HUES48 (cell line): Measurements from ENCODE around the gene ACVR1B.

Experiments
- H3K27ac ChIP-seq: one replicate; pipeline ENCODE4 v1.7.0; 2013; ENCODE audit warnings: low read depth, low read length, inconsistent platforms
- H3K27me3 ChIP-seq: 2 replicates; pipeline ENCODE4 v1.6.1; 2013; ENCODE audit warnings: mild to moderate bottlenecking, low read length; ENCODE audit not compliant: control insufficient read depth, insufficient read depth
- H3K36me3 ChIP-seq: 2 replicates; pipeline ENCODE4 v1.6.1; 2013; ENCODE audit warnings: low read length; ENCODE audit not compliant: control insufficient read depth, insufficient read depth
- H3K4me1 ChIP-seq: 2 replicates; pipeline ENCODE4 v1.6.1; 2013; ENCODE audit warnings: mild to moderate bottlenecking, low read length; ENCODE audit not compliant: control insufficient read depth, insufficient read depth
- H3K4me3 ChIP-seq: 2 replicates; pipeline ENCODE4 v1.5.1; 2013; ENCODE audit warnings: mild to moderate bottlenecking, low read depth, low read length
- H3K9ac ChIP-seq: 2 replicates; pipeline ENCODE4 v1.6.1; 2013; ENCODE audit warnings: mild to moderate bottlenecking, low read depth, low read length, moderate library complexity
- H3K9me3 ChIP-seq: 2 replicates; pipeline ENCODE4 v1.6.1; 2013; ENCODE audit warnings: low read length; ENCODE audit not compliant: control insufficient read depth, insufficient read depth

Gene ACVR1B

DNA sequence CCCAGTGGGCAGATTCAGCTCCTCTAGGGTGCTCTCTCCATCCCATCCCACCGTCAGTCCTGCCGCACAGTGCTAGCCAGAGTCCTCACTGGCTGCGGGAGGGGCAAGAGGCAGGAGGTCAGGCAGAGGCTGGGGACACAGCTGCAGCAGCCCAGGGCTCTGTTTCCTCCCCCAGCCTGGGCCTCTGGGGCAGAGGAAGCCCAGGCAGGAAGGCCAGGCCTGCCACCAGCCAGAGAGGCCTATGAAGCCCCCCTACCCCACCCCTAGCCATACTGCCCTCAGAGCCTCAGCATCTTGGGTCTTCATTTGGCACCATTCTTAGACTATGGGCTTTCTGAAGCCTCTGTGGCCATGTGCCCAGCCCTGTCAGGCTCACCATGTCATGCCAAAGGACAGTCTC is 40.8 kb upstream of the ACVR1B start:
- Histone ChIP-seq H3K27me3 (peaks cover 52% of the 10 kb centered on the region), H3K4me1 (0 out of 2 replicates have a peak, but pooled peaks cover 5% of the 10 kb centered on the region), H3K27ac (no peak overlapping the region), H3K36me3 (no peaks in the 10 kb centered on the region), H3K4me3 (no peak overlapping the region), H3K9me3 (no peaks in the 10 kb centered on the region), H3K9ac (no peak overlapping the region)

DNA sequence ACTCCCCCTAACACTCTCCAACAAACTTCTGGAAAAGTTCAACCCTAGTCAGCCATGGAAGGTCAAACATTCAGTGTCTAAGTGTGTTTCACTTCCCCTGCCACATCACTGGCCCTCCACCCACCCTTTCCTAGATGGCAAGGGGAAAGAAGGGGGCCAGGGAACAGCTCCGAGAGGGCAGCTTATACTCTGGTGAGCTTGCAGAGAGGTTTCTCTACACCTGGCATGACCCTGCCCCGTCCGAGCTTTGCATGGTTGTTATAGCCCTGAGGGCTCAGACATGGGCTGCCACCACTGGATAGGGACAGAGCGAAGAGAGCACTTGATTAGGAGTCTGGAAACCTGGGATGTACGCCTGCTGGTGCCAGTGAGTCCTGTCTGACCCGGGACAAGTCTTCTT is 40.2 kb upstream of the ACVR1B start:
- Histone ChIP-seq H3K36me3 (no peaks in the 10 kb centered on the region), H3K27ac (no peak overlapping the region), H3K4me1 (0 out of 2 replicates have a peak, but pooled peaks cover 2% of the 10 kb centered on the region), H3K9ac (no peak overlapping the region), H3K27me3 (peaks cover 46% of the 10 kb centered on the region), H3K4me3 (no peak overlapping the region), H3K9me3 (no peaks in the 10 kb centered on the region)

DNA sequence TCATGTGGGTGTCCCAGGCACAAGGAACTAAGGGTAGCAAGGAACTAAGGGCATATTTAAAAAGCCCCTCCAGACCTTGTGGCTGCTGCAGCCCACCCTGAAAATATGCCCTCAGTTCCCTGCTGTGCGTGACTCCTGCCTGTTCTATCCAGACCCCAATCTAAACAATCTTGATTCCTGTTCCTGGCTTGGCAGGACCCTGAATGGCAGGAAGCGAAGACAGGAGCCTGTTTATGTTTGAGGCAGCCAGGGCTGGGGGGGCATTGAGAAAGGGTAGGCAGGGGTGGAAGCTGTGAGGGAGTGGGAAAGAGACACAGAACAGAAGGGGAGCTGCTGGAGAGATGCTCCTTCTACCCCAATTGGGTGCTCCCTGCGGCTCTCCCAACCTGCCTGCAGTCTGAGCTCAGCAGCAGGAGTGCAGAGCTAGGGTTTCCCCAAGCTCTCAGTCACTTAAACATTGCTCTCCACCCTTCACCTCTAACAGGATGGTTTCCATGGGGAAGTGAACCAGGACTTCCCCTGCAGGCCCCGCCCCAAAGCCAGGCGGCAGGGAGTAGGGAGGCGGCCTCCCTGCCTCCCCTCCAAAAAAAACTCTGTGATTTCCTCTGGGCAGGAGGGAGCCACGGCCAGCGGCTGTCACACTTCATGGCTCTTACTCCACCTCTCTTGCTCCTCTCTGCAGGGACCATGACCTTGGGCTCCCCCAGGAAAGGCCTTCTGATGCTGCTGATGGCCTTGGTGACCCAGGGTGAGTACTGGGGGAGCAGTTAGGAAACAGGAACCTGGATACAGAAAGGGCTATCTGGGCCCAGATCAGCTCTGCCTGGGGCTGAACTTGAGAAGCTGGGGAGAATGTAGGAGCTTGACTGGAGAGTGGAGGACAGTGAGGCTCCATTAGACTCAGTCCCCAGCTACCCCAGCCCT is 39.4 kb upstream of the ACVR1B start:
- no peak overlapping the region for H3K27ac ChIP-seq
- H3K4me3 ChIP-seq, result no peak overlapping the region
- H3K9me3 ChIP-seq, result no peaks in the 10 kb centered on the region
- peaks cover 39% of the 10 kb centered on the region for H3K27me3 ChIP-seq
- H3K9ac ChIP-seq, result no peak overlapping the region
- no peaks in the 10 kb centered on the region for H3K4me1 ChIP-seq
- no peaks in the 10 kb centered on the region for H3K36me3 ChIP-seq

DNA sequence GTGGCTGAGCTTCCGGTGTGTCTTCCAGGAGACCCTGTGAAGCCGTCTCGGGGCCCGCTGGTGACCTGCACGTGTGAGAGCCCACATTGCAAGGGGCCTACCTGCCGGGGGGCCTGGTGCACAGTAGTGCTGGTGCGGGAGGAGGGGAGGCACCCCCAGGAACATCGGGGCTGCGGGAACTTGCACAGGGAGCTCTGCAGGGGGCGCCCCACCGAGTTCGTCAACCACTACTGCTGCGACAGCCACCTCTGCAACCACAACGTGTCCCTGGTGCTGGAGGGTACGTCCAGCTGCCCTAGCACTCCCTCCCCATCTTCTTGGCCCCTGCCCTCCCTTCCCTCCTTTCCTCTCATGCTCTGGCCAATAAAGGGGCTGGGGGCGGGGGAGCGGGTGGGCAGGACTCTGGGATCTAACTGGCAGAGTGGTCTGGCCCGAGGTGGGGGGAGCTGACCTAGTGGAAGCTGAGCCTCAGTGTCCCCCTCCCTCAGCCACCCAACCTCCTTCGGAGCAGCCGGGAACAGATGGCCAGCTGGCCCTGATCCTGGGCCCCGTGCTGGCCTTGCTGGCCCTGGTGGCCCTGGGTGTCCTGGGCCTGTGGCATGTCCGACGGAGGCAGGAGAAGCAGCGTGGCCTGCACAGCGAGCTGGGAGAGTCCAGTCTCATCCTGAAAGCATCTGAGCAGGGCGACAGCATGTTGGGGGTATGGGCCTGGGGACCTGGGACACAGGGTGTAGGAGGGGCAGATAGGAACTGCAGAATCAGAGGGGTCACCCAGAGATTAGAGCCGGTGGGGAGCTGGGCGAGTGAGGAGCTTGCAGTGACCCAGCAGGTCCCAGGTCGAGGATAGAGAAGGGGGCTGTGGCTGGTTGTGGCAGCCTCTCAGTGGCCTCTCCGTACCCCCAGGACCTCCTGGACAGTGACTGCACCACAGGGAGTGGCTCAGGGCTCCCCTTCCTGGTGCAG is 38.1 kb upstream of the ACVR1B start:
- Histone ChIP-seq H3K27ac (no peak overlapping the region), H3K27me3 (peaks cover 26% of the 10 kb centered on the region), H3K9ac (no peak overlapping the region), H3K4me1 (no peaks in the 10 kb centered on the region), H3K9me3 (no peaks in the 10 kb centered on the region), H3K4me3 (no peak overlapping the region), H3K36me3 (no peaks in the 10 kb centered on the region)

DNA sequence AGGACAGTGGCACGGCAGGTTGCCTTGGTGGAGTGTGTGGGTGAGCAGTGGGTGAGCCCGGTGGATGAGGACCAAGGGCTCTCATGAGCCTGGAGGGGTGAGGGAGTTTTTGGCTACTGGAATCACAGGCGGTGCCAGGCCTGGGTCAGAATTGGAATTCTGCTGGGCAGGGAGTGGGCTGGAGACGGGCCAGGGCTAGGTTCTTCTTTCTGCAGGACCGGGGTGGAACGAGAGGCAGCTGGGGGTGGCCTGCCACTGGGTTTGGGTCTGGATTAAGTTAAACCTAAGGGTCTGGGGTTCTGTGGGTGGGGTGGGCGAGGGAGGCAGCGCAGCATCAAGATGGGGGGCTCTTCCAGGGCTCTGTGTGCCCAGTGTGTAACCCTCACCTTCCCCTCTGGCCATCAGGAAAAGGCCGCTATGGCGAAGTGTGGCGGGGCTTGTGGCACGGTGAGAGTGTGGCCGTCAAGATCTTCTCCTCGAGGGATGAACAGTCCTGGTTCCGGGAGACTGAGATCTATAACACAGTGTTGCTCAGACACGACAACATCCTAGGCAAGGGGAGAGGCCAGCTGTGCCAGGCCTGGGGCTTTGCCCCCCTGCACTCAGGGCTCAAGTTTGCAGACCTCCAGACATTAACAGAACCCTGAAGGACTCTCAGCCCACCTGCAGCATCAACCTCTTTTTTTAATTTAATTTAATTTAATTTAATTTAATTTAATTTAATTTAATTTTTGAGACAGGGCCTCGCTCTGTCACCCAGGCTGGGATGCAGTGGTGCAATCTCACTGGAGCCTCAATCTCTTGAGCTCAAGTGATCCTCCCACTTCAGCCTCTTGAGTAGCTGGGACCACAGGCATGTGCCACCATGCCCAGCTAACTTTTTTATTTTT is 37.2 kb upstream of the ACVR1B start:
- no peaks in the 10 kb centered on the region for H3K4me1 ChIP-seq
- peaks cover 16% of the 10 kb centered on the region for H3K27me3 ChIP-seq
- no peak overlapping the region for H3K4me3 ChIP-seq
- H3K9ac ChIP-seq, result no peak overlapping the region
- H3K36me3 ChIP-seq, result no peaks in the 10 kb centered on the region
- H3K9me3 ChIP-seq, result no peaks in the 10 kb centered on the region
- H3K27ac ChIP-seq, result no peak overlapping the region

DNA sequence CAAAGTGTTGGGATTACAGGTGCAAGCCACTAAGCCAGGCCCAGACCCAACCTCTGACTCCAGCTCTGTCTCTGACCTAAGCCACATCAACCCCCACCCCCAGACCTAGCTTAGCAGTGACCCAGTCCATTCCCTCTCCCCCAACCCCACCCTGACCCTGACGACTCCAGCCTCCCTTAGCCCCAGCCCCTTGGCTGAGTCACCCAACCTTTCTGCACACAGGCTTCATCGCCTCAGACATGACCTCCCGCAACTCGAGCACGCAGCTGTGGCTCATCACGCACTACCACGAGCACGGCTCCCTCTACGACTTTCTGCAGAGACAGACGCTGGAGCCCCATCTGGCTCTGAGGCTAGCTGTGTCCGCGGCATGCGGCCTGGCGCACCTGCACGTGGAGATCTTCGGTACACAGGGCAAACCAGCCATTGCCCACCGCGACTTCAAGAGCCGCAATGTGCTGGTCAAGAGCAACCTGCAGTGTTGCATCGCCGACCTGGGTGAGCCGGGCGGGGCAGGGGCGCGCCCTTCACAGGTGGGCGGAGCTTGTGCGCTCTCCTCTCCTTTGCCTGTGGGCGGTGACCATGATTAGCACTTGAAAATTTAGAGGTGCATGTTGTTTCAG is 36.4 kb upstream of the ACVR1B start:
- peaks cover 10% of the 10 kb centered on the region for H3K27me3 ChIP-seq
- H3K27ac ChIP-seq, result no peak overlapping the region
- H3K4me1 ChIP-seq, result no peaks in the 10 kb centered on the region
- no peak overlapping the region for H3K9ac ChIP-seq
- no peaks in the 10 kb centered on the region for H3K36me3 ChIP-seq
- H3K9me3 ChIP-seq, result no peaks in the 10 kb centered on the region
- H3K4me3 ChIP-seq, result no peak overlapping the region

DNA sequence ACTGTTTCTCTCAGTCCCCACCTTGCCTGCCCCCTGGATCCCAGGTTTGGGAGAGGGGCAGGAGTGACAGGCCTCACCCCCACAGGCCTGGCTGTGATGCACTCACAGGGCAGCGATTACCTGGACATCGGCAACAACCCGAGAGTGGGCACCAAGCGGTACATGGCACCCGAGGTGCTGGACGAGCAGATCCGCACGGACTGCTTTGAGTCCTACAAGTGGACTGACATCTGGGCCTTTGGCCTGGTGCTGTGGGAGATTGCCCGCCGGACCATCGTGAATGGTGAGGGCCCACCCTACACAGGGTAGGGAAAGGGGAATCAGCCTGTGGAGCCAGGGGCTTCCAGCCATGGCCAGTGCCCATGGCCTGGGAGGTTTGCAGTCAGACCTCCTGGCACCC is 35.5 kb upstream of the ACVR1B start:
- Histone ChIP-seq H3K4me1 (peaks cover under 1% of the 10 kb centered on the region; the same call in 1 of the 2 replicates), H3K9ac (no peak overlapping the region), H3K27ac (no peak overlapping the region), H3K27me3 (peaks cover 2% of the 10 kb centered on the region), H3K36me3 (no peaks in the 10 kb centered on the region), H3K9me3 (no peaks in the 10 kb centered on the region), H3K4me3 (no peak overlapping the region)

DNA sequence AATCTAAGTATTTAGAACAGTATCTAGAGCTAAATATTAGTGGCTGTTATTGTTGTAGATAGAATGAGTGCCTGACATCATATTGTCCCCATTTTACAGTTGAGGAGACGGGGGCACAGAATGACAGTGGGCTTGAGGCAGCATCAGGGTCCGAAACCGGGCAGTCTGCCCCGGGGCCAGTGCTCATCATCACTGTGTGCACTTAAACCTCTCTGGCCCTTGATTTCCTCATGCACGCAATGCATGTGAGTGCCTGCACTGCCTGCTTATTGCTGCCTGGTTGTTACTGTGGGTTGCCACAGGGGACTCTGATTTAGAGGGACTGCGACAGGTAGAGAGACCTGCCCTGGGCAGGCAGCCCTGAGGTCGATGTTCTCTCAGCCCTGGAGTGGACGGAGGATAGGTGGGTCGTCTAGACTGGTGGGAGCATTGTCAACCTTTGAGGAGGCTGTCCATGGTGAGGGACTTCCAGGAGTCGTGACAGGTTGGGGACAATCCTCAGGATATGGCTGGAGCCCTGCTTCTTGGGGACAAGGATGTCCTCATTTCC is 34.4 kb upstream of the ACVR1B start:
- peaks cover 6% of the 10 kb centered on the region for H3K4me1 ChIP-seq
- H3K4me3 ChIP-seq, result no peak overlapping the region
- H3K9me3 ChIP-seq, result no peaks in the 10 kb centered on the region
- no peak overlapping the region for H3K27ac ChIP-seq
- H3K36me3 ChIP-seq, result no peaks in the 10 kb centered on the region
- no peaks in the 10 kb centered on the region; the same call in 1 of the 2 replicates for H3K27me3 ChIP-seq
- no peak overlapping the region for H3K9ac ChIP-seq

DNA sequence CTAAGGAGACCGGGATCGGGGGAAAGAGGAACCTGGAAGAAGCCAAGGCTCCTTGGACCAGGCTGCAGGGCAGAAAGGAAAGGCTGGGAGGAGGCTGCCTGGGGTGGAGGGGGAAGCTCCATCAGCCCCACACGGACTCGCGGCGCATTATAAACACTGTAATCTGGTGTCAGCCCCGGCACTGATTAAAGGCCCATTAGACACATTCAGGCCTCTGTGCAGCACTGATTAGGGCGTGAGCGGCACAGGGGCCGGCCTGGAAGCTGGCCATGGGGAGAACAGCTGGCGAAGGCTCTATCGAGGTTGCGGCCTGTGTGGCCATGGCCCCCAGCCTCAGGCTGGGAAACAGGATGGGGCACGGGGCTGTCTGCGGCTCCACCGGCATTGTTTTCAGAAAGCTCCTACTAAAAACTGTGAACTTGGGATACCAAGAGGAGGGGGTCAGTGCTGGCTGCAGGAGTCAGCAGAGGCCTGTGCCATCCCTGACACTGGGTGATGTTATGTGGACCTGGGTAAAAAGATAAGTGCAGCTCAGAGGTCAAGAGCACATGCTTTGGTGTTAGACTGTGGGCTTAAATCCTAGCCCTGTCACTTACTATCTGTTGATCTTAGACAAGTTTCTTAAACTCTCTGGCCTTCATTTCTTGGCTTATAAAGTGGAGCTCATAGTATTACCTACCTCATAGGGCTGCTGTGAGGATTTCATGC is 33.6 kb upstream of the ACVR1B start:
- H3K9ac ChIP-seq, result no peak overlapping the region
- H3K9me3 ChIP-seq, result no peaks in the 10 kb centered on the region
- H3K27me3 ChIP-seq, result no peaks in the 10 kb centered on the region; the same call in 1 of the 2 replicates
- peaks cover 7% of the 10 kb centered on the region for H3K4me1 ChIP-seq
- H3K27ac ChIP-seq, result no peak overlapping the region
- no peaks in the 10 kb centered on the region for H3K36me3 ChIP-seq
- no peak overlapping the region for H3K4me3 ChIP-seq
